ENCODE results near the gene MT1G.
"Not testable (repeated sequence)": the region's sequence is repeated elsewhere in the genome, so short reads cannot be mapped to it uniquely, and the experiment has no call there.

MT1G gene

GRCh38 chr16:56667581-56668571, at the start of gene MT1G:
Gene MT1G, minus strand, starts transcription at chr16:56668065. Its CDS starts 72 bp downstream, at chr16:56667993.
- Histone ChIP-seq H3K9ac (ENCODE audit: insufficient read length) (no peak within 1 kb of the TSS), H3K27ac (no peak within 1 kb of the TSS), H3K4me3 (no peak within 1 kb of the TSS), H3K36me3 (ENCODE audit: insufficient read depth, low read length) (no peaks in the 10 kb centered on the region), H3K9me3 (ENCODE audit: low read depth, low read length) (no peaks in the 10 kb centered on the region)
- no peak for TF ChIP-seq EZH2 (IDR thresholded peaks at IDR 0.05)
- no peak for TF ChIP-seq POLR2AphosphoS5 (IDR thresholded peaks at IDR 0.05; ENCODE audit: borderline replicate concordance, low read depth, low read length)
- TF ChIP-seq FOXP2 (optimal IDR thresholded peaks at IDR 0.05; ENCODE audit: control extremely low read depth, extremely low read length, insufficient read depth), result no peak
- no peak for DNase-seq (ENCODE audit: low read depth, low spot score)

GRCh38 chr16:56717532-56717931, 49.7 kb upstream of the MT1G start:
- H3K9ac ChIP-seq (ENCODE audit: insufficient read length); H3K36me3 ChIP-seq (ENCODE audit: insufficient read depth, low read length); H3K9me3 ChIP-seq (ENCODE audit: low read depth, low read length); H3K4me3 ChIP-seq; DNase-seq (ENCODE audit: low read depth, low spot score); H3K27ac ChIP-seq: not testable (repeated sequence)

- no peak overlapping the region for H3K4me3 ChIP-seq
- DNase-seq (ENCODE audit: low read depth, low spot score), result no peak
- no peaks in the 10 kb centered on the region for H3K9me3 ChIP-seq (ENCODE audit: low read depth, low read length)
- TF ChIP-seq POLR2AphosphoS5 (IDR thresholded peaks at IDR 0.05; ENCODE audit: borderline replicate concordance, low read depth, low read length), result no peak
- no peak for TF ChIP-seq FOXP2 (optimal IDR thresholded peaks at IDR 0.05; ENCODE audit: control extremely low read depth, extremely low read length, insufficient read depth)
- no peak for TF ChIP-seq EZH2 (IDR thresholded peaks at IDR 0.05)
- no peak overlapping the region for H3K27ac ChIP-seq
- H3K36me3 ChIP-seq (ENCODE audit: insufficient read depth, low read length), result no peaks in the 10 kb centered on the region
- no peak overlapping the region for H3K9ac ChIP-seq (ENCODE audit: insufficient read length)
These were observed 48.9 kb upstream of the MT1G start for GRCh38 chr16:56716761-56717160.

GRCh38 chr16:56715126-56715525, 47.3 kb upstream of the MT1G start:
- no peak for TF ChIP-seq FOXP2 (optimal IDR thresholded peaks at IDR 0.05; ENCODE audit: control extremely low read depth, extremely low read length, insufficient read depth)
- TF ChIP-seq POLR2AphosphoS5 (IDR thresholded peaks at IDR 0.05; ENCODE audit: borderline replicate concordance, low read depth, low read length), result no peak
- no peak for TF ChIP-seq EZH2 (IDR thresholded peaks at IDR 0.05)
- Histone ChIP-seq H3K9me3 (ENCODE audit: low read depth, low read length) (no peaks in the 10 kb centered on the region), H3K9ac (ENCODE audit: insufficient read length) (no peak overlapping the region), H3K4me3 (no peak overlapping the region), H3K27ac (no peak overlapping the region), H3K36me3 (ENCODE audit: insufficient read depth, low read length) (no peaks in the 10 kb centered on the region)
- DNase-seq (ENCODE audit: low read depth, low spot score), result no peak

GRCh38 chr16:56713794-56714193, 45.9 kb upstream of the MT1G start:
- no peaks in the 10 kb centered on the region for H3K9me3 ChIP-seq (ENCODE audit: low read depth, low read length)
- H3K27ac ChIP-seq, result no peak overlapping the region
- TF ChIP-seq EZH2 (IDR thresholded peaks at IDR 0.05), result no peak
- TF ChIP-seq FOXP2 (optimal IDR thresholded peaks at IDR 0.05; ENCODE audit: control extremely low read depth, extremely low read length, insufficient read depth), result no peak
- no peak for TF ChIP-seq POLR2AphosphoS5 (IDR thresholded peaks at IDR 0.05; ENCODE audit: borderline replicate concordance, low read depth, low read length)
- DNase-seq (ENCODE audit: low read depth, low spot score), result no peak
- H3K4me3 ChIP-seq, result no peak overlapping the region
- H3K36me3 ChIP-seq (ENCODE audit: insufficient read depth, low read length), result no peaks in the 10 kb centered on the region
- no peak overlapping the region for H3K9ac ChIP-seq (ENCODE audit: insufficient read length)

GRCh38 chr16:56711862-56712261, 44.0 kb upstream of the MT1G start:
- no peak overlapping the region for H3K27ac ChIP-seq
- H3K9me3 ChIP-seq (ENCODE audit: low read depth, low read length), result no peaks in the 10 kb centered on the region
- DNase-seq (ENCODE audit: low read depth, low spot score), result no peak
- H3K9ac ChIP-seq (ENCODE audit: insufficient read length), result no peak overlapping the region
- no peak overlapping the region for H3K4me3 ChIP-seq
- TF ChIP-seq FOXP2 (optimal IDR thresholded peaks at IDR 0.05; ENCODE audit: control extremely low read depth, extremely low read length, insufficient read depth) (no peak), EZH2 (IDR thresholded peaks at IDR 0.05) (no peak), POLR2AphosphoS5 (IDR thresholded peaks at IDR 0.05; ENCODE audit: borderline replicate concordance, low read depth, low read length) (no peak)
- H3K36me3 ChIP-seq (ENCODE audit: insufficient read depth, low read length), result no peaks in the 10 kb centered on the region

GRCh38 chr16:56710181-56710737, 42.4 kb upstream of the MT1G start:
- H3K4me3 ChIP-seq, result no peak overlapping the region
- H3K9ac ChIP-seq (ENCODE audit: insufficient read length), result no peak overlapping the region
- DNase-seq (ENCODE audit: low read depth, low spot score), result no peak

GRCh38 chr16:56709443-56710040, 41.7 kb upstream of the MT1G start:
- Histone ChIP-seq H3K4me3 (no peak overlapping the region), H3K36me3 (ENCODE audit: insufficient read depth, low read length) (no peaks in the 10 kb centered on the region), H3K27ac (no peak overlapping the region), H3K9ac (ENCODE audit: insufficient read length) (no peak overlapping the region), H3K9me3 (ENCODE audit: low read depth, low read length) (no peaks in the 10 kb centered on the region)
- DNase-seq (ENCODE audit: low read depth, low spot score), result no peak
- TF ChIP-seq POLR2AphosphoS5 (IDR thresholded peaks at IDR 0.05; ENCODE audit: borderline replicate concordance, low read depth, low read length), result no peak
- TF ChIP-seq FOXP2 (optimal IDR thresholded peaks at IDR 0.05; ENCODE audit: control extremely low read depth, extremely low read length, insufficient read depth), result no peak
- TF ChIP-seq EZH2 (IDR thresholded peaks at IDR 0.05), result no peak

More at GRCh38 chr16:56710181-56710737, 42.4 kb upstream of the MT1G start:
- Histone ChIP-seq H3K36me3 (ENCODE audit: insufficient read depth, low read length) (no peaks in the 10 kb centered on the region), H3K27ac (no peak overlapping the region), H3K9me3 (ENCODE audit: low read depth, low read length) (no peaks in the 10 kb centered on the region)
- no peak for TF ChIP-seq POLR2AphosphoS5 (IDR thresholded peaks at IDR 0.05; ENCODE audit: borderline replicate concordance, low read depth, low read length)
- no peak for TF ChIP-seq EZH2 (IDR thresholded peaks at IDR 0.05)
- TF ChIP-seq FOXP2 (optimal IDR thresholded peaks at IDR 0.05; ENCODE audit: control extremely low read depth, extremely low read length, insufficient read depth), result no peak

Measured in SK-N-MC (cell line).